Endothelial cell of umbilical vein (primary cell): ENCODE data around the gene KIF26B. TPM values are rescaled to one million over a fixed set of nuclear protein-coding genes. Genes with fewer than 3 reads are reported as not detected.

Experiments used
- BruUV-seq: library from RNA; stranded (reverse); fragments of 400-500 nt; replicated peaks from 2 replicates; lab custom pipeline; 2021; lab: Mats Ljungman, UMichigan
- CTCF ChIA-PET: fragments of 300-600, 350-600 bp; sonication (Branson Sonifier 250); formaldehyde crosslinking; loops from one replicate; lab custom pipeline; 2021; ENCODE audit warnings: antibody characterized with exemption, inconsistent platforms; lab: Charles Lee
- POLR2A ChIA-PET: fragments of 300-600, 350-600 bp; sonication (Branson Sonifier 250); formaldehyde crosslinking; loops from one replicate; lab custom pipeline; 2021; ENCODE audit warnings: antibody characterized with exemption, inconsistent platforms; lab: Charles Lee
- DNase-seq: peaks from one replicate; pipeline ENCODE4 v3.0.0-alpha.2; 2011; ENCODE audit warnings: low read depth, low spot score
- FAIRE-seq: peaks from 2 replicates; lab custom pipeline; 2011; peaks lifted over from hg19 to GRCh38; lab: Jason Lieb, UNC
- H2AFZ ChIP-seq: 2 replicates; pipeline ENCODE4 v1.6.0; 2012; ENCODE audit warnings: low read depth, low read length, control low read depth, inconsistent platforms
- H3K27ac ChIP-seq: 2 replicates; pipeline ENCODE4 v1.5.1; 2011; ENCODE audit warnings: low read depth, mild to moderate bottlenecking, control low read depth, low read length, moderate library complexity; ENCODE audit not compliant: insufficient read depth
- H3K27me3 ChIP-seq, 2 experiments: 2 replicates each; pipeline versions ENCODE4 v1.6.0 to v1.6.1; 2011; ENCODE audit warnings: low read length in 2 of 2, mixed read lengths in 1 of 2; ENCODE audit not compliant: control insufficient read depth in 2 of 2, insufficient read depth in 2 of 2
- H3K36me3 ChIP-seq, 2 experiments: 2 replicates in 1 of 2; 3 replicates in 1 of 2; pipeline ENCODE4 v1.5.1; 2011; ENCODE audit warnings: low read length in 2 of 2, mild to moderate bottlenecking in 1 of 2, moderate library complexity in 1 of 2; ENCODE audit not compliant: control insufficient read depth in 2 of 2, insufficient read depth in 2 of 2; ENCODE audit errors: extremely low read depth in 1 of 2
- H3K4me1 ChIP-seq: 3 replicates; pipeline ENCODE4 v1.5.1; 2011; ENCODE audit warnings: mild to moderate bottlenecking, low read length; ENCODE audit not compliant: control insufficient read depth, insufficient read depth; ENCODE audit errors: extremely low read depth
- H3K4me2 ChIP-seq: 2 replicates; pipeline ENCODE4 v1.6.1; 2011; ENCODE audit warnings: low read length, control low read depth, mixed read lengths; ENCODE audit not compliant: insufficient read depth
- H3K4me3 ChIP-seq, 3 experiments: fragments of 200-600 bp in 1 of 3; sonication (generic), shearing (Covaris generic) in 1 of 3; replicated peaks in 1 of 3; 2 replicates each; pipeline ENCODE4 v1.5.1; 2011 to 2016; ENCODE audit warnings: control low read depth in 3 of 3, low read length in 3 of 3, mild to moderate bottlenecking in 2 of 3, inconsistent platforms in 1 of 3, low read depth in 1 of 3, moderate library complexity in 1 of 3; ENCODE audit not compliant: insufficient read depth in 1 of 3
- H3K79me2 ChIP-seq: 2 replicates; pipeline ENCODE4 v1.6.0; 2012; ENCODE audit warnings: low read length, inconsistent platforms; ENCODE audit not compliant: control insufficient read depth, insufficient read depth
- H3K9ac ChIP-seq: replicated peaks from 2 replicates; pipeline ENCODE3; 2011; ENCODE audit warnings: low read length, control low read depth; ENCODE audit not compliant: insufficient read depth; ENCODE audit errors: extremely low read depth
- H3K9me1 ChIP-seq: replicated peaks from 3 replicates; pipeline ENCODE4 v1.6.0; 2011; ENCODE audit warnings: mild to moderate bottlenecking, low read length; ENCODE audit not compliant: control insufficient read depth, insufficient read depth; ENCODE audit errors: extremely low read depth
- H3K9me3 ChIP-seq: replicated peaks from 2 replicates; pipeline ENCODE4 v1.5.1; 2012; ENCODE audit warnings: low read length, inconsistent platforms; ENCODE audit not compliant: control insufficient read depth, insufficient read depth
- H4K20me1 ChIP-seq: replicated peaks from 2 replicates; pipeline ENCODE3; 2011; ENCODE audit warnings: mild to moderate bottlenecking, low read length; ENCODE audit not compliant: control insufficient read depth, insufficient read depth; ENCODE audit errors: extremely low read depth
- EZH2 ChIP-seq: IDR thresholded peaks from 2 replicates; pipeline ENCODE4 v1.6.1; 2012; ENCODE audit warnings: borderline replicate concordance, low read depth, mild to moderate bottlenecking, moderate library complexity, low read length, inconsistent platforms; ENCODE audit not compliant: severe bottlenecking
- FOS ChIP-seq: IDR thresholded peaks from 2 replicates; pipeline ENCODE4 v1.6.1; 2011; ENCODE audit warnings: mild to moderate bottlenecking, low read length, moderate library complexity, borderline replicate concordance; ENCODE audit not compliant: insufficient read depth
- GATA2 ChIP-seq: IDR thresholded peaks from 2 replicates; pipeline ENCODE4 v1.7.0; 2011; ENCODE audit warnings: low read depth, mild to moderate bottlenecking, moderate library complexity, mixed read lengths, low read length; ENCODE audit not compliant: insufficient read length, insufficient read depth
- JUN ChIP-seq: IDR thresholded peaks from 2 replicates; pipeline ENCODE4 v1.6.1; 2011; ENCODE audit warnings: borderline replicate concordance, low read depth; ENCODE audit not compliant: insufficient read length, insufficient read depth
- MYC ChIP-seq: IDR thresholded peaks from one replicate; pipeline ENCODE4 v1.6.1; 2011; ENCODE audit warnings: mild to moderate bottlenecking, low read depth, low read length
- POLR2A ChIP-seq: IDR thresholded peaks from 2 replicates; pipeline ENCODE4 v1.6.1; 2012; ENCODE audit warnings: low read depth, mild to moderate bottlenecking, control low read depth, low read length
- POLR2AphosphoS5 ChIP-seq: IDR thresholded peaks from 2 replicates; pipeline ENCODE4 v1.6.1; 2012; ENCODE audit warnings: low read depth, mild to moderate bottlenecking, control low read depth, low read length, moderate library complexity; ENCODE audit not compliant: insufficient read depth
- dilution Hi-C: fragments of 300-500 bp; cut with MboI; formaldehyde crosslinking; loops from one replicate; pipeline ENCODE4 v1.15.0; 2019; ENCODE audit warnings: low sequenced_read_pairs; ENCODE audit not compliant: extremely low pct_ligation_motif_present
- intact Hi-C: fragments of 100-400 bp; cut with micrococcal nuclease; formaldehyde crosslinking; loops from one replicate; pipeline ENCODE4 v1.10.0; 2022
- polyA plus RNA-seq, 4 experiments: library from polyadenylated mRNA; depleted of rRNA in 3 of 4; stranded (reverse) in 3 of 4; unstranded in 1 of 4; fragments of >200 nt; gene quantifications; 2 replicates each; pipeline versions ENCODE4 v1.2.1 to v1.2.3, GENCODE V29; 2011 to 2012; ENCODE audit warnings: missing spikeins in 1 of 4
- total RNA-seq: library from RNA; stranded (reverse); gene quantifications from 2 replicates; pipeline ENCODE4 v1.2.3, GENCODE V29; 2021
- TF ChIP-seq, protein P1 (sequence below): IDR thresholded peaks from 2 replicates; pipeline ENCODE4 v1.6.1; 2011; ENCODE audit not compliant: insufficient read depth, insufficient read length
- TF ChIP-seq, protein P2 (sequence below), 2 donors: IDR thresholded peaks; 1 replicate in 1 of 2; 2 replicates in 1 of 2; pipeline ENCODE4 v1.5.1; 2011; ENCODE audit warnings: low read length in 2 of 2, mild to moderate bottlenecking in 2 of 2, moderate library complexity in 2 of 2, control low read depth in 1 of 2, inconsistent platforms in 1 of 2, low read depth in 1 of 2; ENCODE audit not compliant: insufficient read depth in 1 of 2; ENCODE audit errors: extremely low read depth in 1 of 2

The KIF26B gene
- total and polyA plus RNA-seq, 2 donors (not counting 3 experiments of a cell fraction or from before 2014, with no cell fraction given), result 0.04 to 0.49 TPM

DNA sequence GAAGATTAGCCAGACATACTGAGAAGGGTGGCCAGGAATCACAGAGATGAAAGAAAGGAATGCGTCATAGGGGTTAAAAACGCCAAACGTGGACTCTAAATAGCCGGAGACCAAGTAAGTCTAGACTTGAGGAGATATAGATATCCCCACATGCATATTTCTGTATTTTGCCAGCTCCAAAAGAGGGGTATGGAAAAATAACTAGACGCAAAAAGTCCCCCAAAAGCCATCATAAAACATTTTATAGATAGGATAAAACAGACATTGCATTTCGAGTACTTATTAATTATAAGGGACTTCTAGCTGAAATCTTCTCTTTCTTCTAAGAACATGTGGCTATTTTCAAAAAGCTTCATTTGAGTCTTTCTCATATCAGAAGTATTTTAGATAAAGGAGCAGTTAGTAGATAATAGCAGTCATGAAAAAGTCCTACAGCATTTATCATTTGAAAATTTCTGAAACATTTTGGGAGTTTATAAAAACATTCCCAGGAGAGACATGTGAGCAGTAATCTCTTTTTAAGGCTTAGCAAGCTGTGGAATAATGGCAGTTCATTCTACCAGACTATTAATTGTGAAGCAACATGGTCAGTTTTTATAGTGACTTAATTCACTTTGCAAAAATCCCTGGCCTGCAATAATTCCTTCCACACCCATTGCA lies 6.1 kb downstream of the KIF26B start:
- FAIRE-seq, result no peak
- no peak overlapping the region for H3K4me2 ChIP-seq
- no peak for DNase-seq
- POLR2A ChIA-PET, result no interaction called here
- intact Hi-C loops (no loop called here), dilution Hi-C loops (no loop called here)
- H3K79me2 ChIP-seq, result no peaks in the 10 kb centered on the region
- H3K4me1 ChIP-seq, result peaks cover 8% of the 10 kb centered on the region
- H3K9me1 ChIP-seq, result no peaks in the 10 kb centered on the region
- BruUV-seq, result no TSS peak
- H3K27me3 ChIP-seq, result peaks cover 27 to 33% of the 10 kb centered on the region in 2 experiments
- no peaks in the 10 kb centered on the region for H4K20me1 ChIP-seq
- H3K36me3 ChIP-seq, result no peaks in the 10 kb centered on the region
- H3K27ac ChIP-seq, result no peak overlapping the region
- CTCF ChIA-PET, result interaction anchor here (0.6 to 1.6 kb wide), 2 partner anchors 8 to 19 kb away, joined by 3 to 4 read pairs; no protein-coding TSS in a partner anchor
- no peak overlapping the region for H3K4me3 ChIP-seq
- no peak overlapping the region for H2AFZ ChIP-seq
- TF ChIP-seq POLR2AphosphoS5 (no peak), POLR2A (no peak), EZH2 (no peak), GATA2 (no peak), MYC (no peak), JUN (no peak), FOS (no peak)
- TF ChIP-seq, protein P1, sequence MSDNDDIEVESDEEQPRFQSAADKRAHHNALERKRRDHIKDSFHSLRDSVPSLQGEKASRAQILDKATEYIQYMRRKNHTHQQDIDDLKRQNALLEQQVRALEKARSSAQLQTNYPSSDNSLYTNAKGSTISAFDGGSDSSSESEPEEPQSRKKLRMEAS, result no peak
- TF ChIP-seq, protein P2, sequence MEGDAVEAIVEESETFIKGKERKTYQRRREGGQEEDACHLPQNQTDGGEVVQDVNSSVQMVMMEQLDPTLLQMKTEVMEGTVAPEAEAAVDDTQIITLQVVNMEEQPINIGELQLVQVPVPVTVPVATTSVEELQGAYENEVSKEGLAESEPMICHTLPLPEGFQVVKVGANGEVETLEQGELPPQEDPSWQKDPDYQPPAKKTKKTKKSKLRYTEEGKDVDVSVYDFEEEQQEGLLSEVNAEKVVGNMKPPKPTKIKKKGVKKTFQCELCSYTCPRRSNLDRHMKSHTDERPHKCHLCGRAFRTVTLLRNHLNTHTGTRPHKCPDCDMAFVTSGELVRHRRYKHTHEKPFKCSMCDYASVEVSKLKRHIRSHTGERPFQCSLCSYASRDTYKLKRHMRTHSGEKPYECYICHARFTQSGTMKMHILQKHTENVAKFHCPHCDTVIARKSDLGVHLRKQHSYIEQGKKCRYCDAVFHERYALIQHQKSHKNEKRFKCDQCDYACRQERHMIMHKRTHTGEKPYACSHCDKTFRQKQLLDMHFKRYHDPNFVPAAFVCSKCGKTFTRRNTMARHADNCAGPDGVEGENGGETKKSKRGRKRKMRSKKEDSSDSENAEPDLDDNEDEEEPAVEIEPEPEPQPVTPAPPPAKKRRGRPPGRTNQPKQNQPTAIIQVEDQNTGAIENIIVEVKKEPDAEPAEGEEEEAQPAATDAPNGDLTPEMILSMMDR (IDR thresholded peaks at IDR 0.05; ENCODE audit: extremely low read depth in 1 of 2, insufficient read depth in 1 of 2, low read depth in 1 of 2, low read length in 2 of 2), result no peak
- no peaks in the 10 kb centered on the region for H3K9me3 ChIP-seq
- no peak overlapping the region for H3K9ac ChIP-seq
